ENCODE measurements around the gene LUZP1.

Gene LUZP1

GRCh38 chr1:23178414-23178813 is 9.8 kb upstream of the LUZP1 start:
- no peak for DNase-seq (ENCODE audit: low read depth, low spot score)

GRCh38 chr1:23177438-23178380 is 9.1 kb upstream of the LUZP1 start:
- in situ Hi-C loops (cut with HindIII; ENCODE audit: low sequenced_read_pairs) = no loop called here
- peak; percentile 0 for TF ChIP-seq CTCF (IDR thresholded peaks at IDR 0.05; ENCODE audit: low read depth, low read length)
- peak; percentile 80 for DNase-seq (ENCODE audit: low read depth, low spot score)
- peak overlapping the region; percentile 42 for H3K4me3 ChIP-seq (ENCODE audit: low read depth, low read length)

More at GRCh38 chr1:23178414-23178813, 9.8 kb upstream of the LUZP1 start:
- H3K4me3 ChIP-seq (ENCODE audit: low read depth, low read length) = no peak overlapping the region
- TF ChIP-seq CTCF (IDR thresholded peaks at IDR 0.05; ENCODE audit: low read depth, low read length) = no peak
- in situ Hi-C loops (cut with HindIII; ENCODE audit: low sequenced_read_pairs) = no loop called here

- in situ Hi-C loops (cut with HindIII; ENCODE audit: low sequenced_read_pairs) = no loop called here
- TF ChIP-seq CTCF (IDR thresholded peaks at IDR 0.05; ENCODE audit: low read depth, low read length) = no peak
- peak overlapping the region; percentile 42 for H3K4me3 ChIP-seq (ENCODE audit: low read depth, low read length)
- DNase-seq (ENCODE audit: low read depth, low spot score) = no peak
These were observed 8.4 kb upstream of the LUZP1 start for GRCh38 chr1:23177031-23177430.

- in situ Hi-C loops (cut with HindIII; ENCODE audit: low sequenced_read_pairs) = no loop called here
- H3K4me3 ChIP-seq (ENCODE audit: low read depth, low read length) = no peak overlapping the region
- TF ChIP-seq CTCF (IDR thresholded peaks at IDR 0.05; ENCODE audit: low read depth, low read length) = no peak
- DNase-seq (ENCODE audit: low read depth, low spot score) = no peak
These were observed 5.9 kb upstream of the LUZP1 start for GRCh38 chr1:23174426-23175110.

- no peak for DNase-seq (ENCODE audit: low read depth, low spot score)
- in situ Hi-C loops (cut with HindIII; ENCODE audit: low sequenced_read_pairs) = no loop called here
- TF ChIP-seq CTCF (IDR thresholded peaks at IDR 0.05; ENCODE audit: low read depth, low read length) = no peak
- H3K4me3 ChIP-seq (ENCODE audit: low read depth, low read length) = no peak overlapping the region
These were observed 2.6 kb upstream of the LUZP1 start for GRCh38 chr1:23171181-23171755.

GRCh38 chr1:23169727-23170335 is 1.2 kb upstream of the LUZP1 start:
- TF ChIP-seq CTCF (IDR thresholded peaks at IDR 0.05; ENCODE audit: low read depth, low read length) = no peak
- in situ Hi-C loops (cut with HindIII; ENCODE audit: low sequenced_read_pairs) = no loop called here
- H3K4me3 ChIP-seq (ENCODE audit: low read depth, low read length) = no peak overlapping the region
- DNase-seq (ENCODE audit: low read depth, low spot score) = peak; percentile 61

All from astrocyte of the spinal cord (primary cell).